Measurements from ENCODE around the gene EIF4G3.

- TF ChIP-seq CTCF (conservative IDR thresholded peaks at IDR 0.05 in 1 of 2, IDR thresholded peaks at IDR 0.05 in 1 of 2; ENCODE audit: low read depth in 1 of 2, low read length in 2 of 2) (no peak), EZH2 (IDR thresholded peaks at IDR 0.05; ENCODE audit: low read length, missing control alignments) (no peak)
These were observed 218.3 kb downstream of the EIF4G3 start for GRCh38 chr1:20958430-20958829.
